ENCODE results near the gene CLRN1. TPM values are rescaled to one million over a fixed set of nuclear protein-coding genes. Genes with fewer than 3 reads are reported as not detected.
"Not testable (repeated sequence)": the region's sequence is repeated elsewhere in the genome, so short reads cannot be mapped to it uniquely, and the experiment has no call there.

Gene CLRN1
- not detected for total RNA-seq

GRCh38 chr3:150972366-150973071 is at the start of gene CLRN1:
TSS of gene CLRN1 (minus strand) at chr3:150972727. CDS start at chr3:150972708, 19 bp downstream.
- no peak for DNase-seq (ENCODE audit: low spot score)

GRCh38 chr3:151016478-151016795 is 43.9 kb upstream of the CLRN1 start:
- no peak for DNase-seq (ENCODE audit: low spot score)

GRCh38 chr3:151015767-151016477 is 43.4 kb upstream of the CLRN1 start:
- DNase-seq (ENCODE audit: low spot score): no peak

- DNase-seq (ENCODE audit: low spot score): no peak
Observed at GRCh38 chr3:151015181-151015580, 42.7 kb upstream of the CLRN1 start.

GRCh38 chr3:151014501-151015018 is 42.0 kb upstream of the CLRN1 start:
- DNase-seq (ENCODE audit: low spot score): no peak

GRCh38 chr3:151012753-151013152 is 40.2 kb upstream of the CLRN1 start:
- DNase-seq (ENCODE audit: low spot score): no peak

- no peak for DNase-seq (ENCODE audit: low spot score)
Observed at GRCh38 chr3:151011427-151011826, 38.9 kb upstream of the CLRN1 start.

- DNase-seq (ENCODE audit: low spot score): no peak
Observed at GRCh38 chr3:151009981-151010380, 37.5 kb upstream of the CLRN1 start.

- no peak for DNase-seq (ENCODE audit: low spot score)
Observed at GRCh38 chr3:151009430-151009829, 36.9 kb upstream of the CLRN1 start.

- DNase-seq (ENCODE audit: low spot score): no peak
Observed at GRCh38 chr3:151008699-151009098, 36.2 kb upstream of the CLRN1 start.

GRCh38 chr3:151003768-151004134 is 31.2 kb upstream of the CLRN1 start:
- no peak for DNase-seq (ENCODE audit: low spot score)

GRCh38 chr3:151003029-151003767 is 30.7 kb upstream of the CLRN1 start:
- peak; percentile 17 for DNase-seq (ENCODE audit: low spot score)

- DNase-seq (ENCODE audit: low spot score): no peak
Observed at GRCh38 chr3:151002003-151002981, 29.8 kb upstream of the CLRN1 start.

- no peak for DNase-seq (ENCODE audit: low spot score)
Observed at GRCh38 chr3:150998996-150999395, 26.5 kb upstream of the CLRN1 start.

- no peak for DNase-seq (ENCODE audit: low spot score)
Observed at GRCh38 chr3:150996731-150997130, 24.2 kb upstream of the CLRN1 start.

GRCh38 chr3:150995510-150995909 is 23.0 kb upstream of the CLRN1 start:
- DNase-seq (ENCODE audit: low spot score): no peak

GRCh38 chr3:150989208-150989607 is 16.7 kb upstream of the CLRN1 start:
- DNase-seq (ENCODE audit: low spot score): no peak

- not testable (repeated sequence) for DNase-seq (ENCODE audit: low spot score)
Observed at GRCh38 chr3:150988395-150988794, 15.9 kb upstream of the CLRN1 start.

- DNase-seq (ENCODE audit: low spot score): no peak
Observed at GRCh38 chr3:150985711-150986110, 13.2 kb upstream of the CLRN1 start.

- no peak for DNase-seq (ENCODE audit: low spot score)
Observed at GRCh38 chr3:150984066-150984465, 11.5 kb upstream of the CLRN1 start.

- DNase-seq (ENCODE audit: low spot score): no peak
Observed at GRCh38 chr3:150978566-150979148, 6.1 kb upstream of the CLRN1 start.

Data from mucosa of gallbladder (tissue), 1 donor.